H9 (cell line): ENCODE results near the gene GABRB1. TPM values are rescaled to one million over a fixed set of nuclear protein-coding genes. Genes with fewer than 3 reads are reported as not detected.

Experiments used
- DNase-seq: peaks from one replicate; pipeline ENCODE4 v3.0.0-alpha.2; 2017
- H2AFZ ChIP-seq: one replicate; pipeline ENCODE4 v1.6.1; 2013; ENCODE audit warnings: mild to moderate bottlenecking, low read length, control low read depth, moderate library complexity
- H2AK5ac ChIP-seq: 2 replicates; pipeline ENCODE4 v1.6.1; 2013; ENCODE audit warnings: low read length, control low read depth, mixed read lengths; ENCODE audit not compliant: insufficient read length
- H2BK120ac ChIP-seq: one replicate; pipeline ENCODE4 v1.6.1; 2013; ENCODE audit warnings: low read depth, mild to moderate bottlenecking, low read length, control low read depth, inconsistent platforms; ENCODE audit not compliant: poor library complexity, severe bottlenecking
- H2BK12ac ChIP-seq: 2 replicates; pipeline ENCODE4 v1.6.1; 2013; ENCODE audit warnings: low read length, control low read depth, mixed read lengths, low read depth; ENCODE audit not compliant: insufficient read length
- H2BK15ac ChIP-seq: 2 replicates; pipeline ENCODE4 v1.6.1; 2013; ENCODE audit warnings: low read depth, low read length, control low read depth
- H2BK20ac ChIP-seq: one replicate; pipeline ENCODE4 v1.6.1; 2013; ENCODE audit warnings: low read depth, mild to moderate bottlenecking, low read length, control low read depth, inconsistent platforms; ENCODE audit not compliant: poor library complexity, severe bottlenecking
- H2BK5ac ChIP-seq: 2 replicates; pipeline ENCODE4 v1.6.1; 2013; ENCODE audit warnings: low read length, control low read depth, mixed read lengths; ENCODE audit not compliant: insufficient read length
- H3K14ac ChIP-seq: 2 replicates; pipeline ENCODE4 v1.6.1; 2013; ENCODE audit warnings: low read length, control low read depth; ENCODE audit not compliant: insufficient read depth
- H3K18ac ChIP-seq: 2 replicates; pipeline ENCODE4 v1.6.1; 2013; ENCODE audit warnings: low read depth, mild to moderate bottlenecking, mixed read lengths, low read length, control low read depth; ENCODE audit not compliant: insufficient read length
- H3K23ac ChIP-seq: 2 replicates; pipeline ENCODE4 v1.6.1; 2013; ENCODE audit warnings: low read length, control low read depth, mixed read lengths, low read depth; ENCODE audit not compliant: insufficient read length
- H3K23me2 ChIP-seq: 2 replicates; pipeline ENCODE4 v1.6.1; 2013; ENCODE audit warnings: low read depth, mild to moderate bottlenecking, mixed read lengths, low read length, control low read depth; ENCODE audit not compliant: insufficient read length, poor library complexity, severe bottlenecking
- H3K27ac ChIP-seq: 2 replicates; pipeline ENCODE4 v1.5.1; 2013; ENCODE audit warnings: low read length, control low read depth, mixed read lengths, low read depth; ENCODE audit not compliant: insufficient read length
- H3K27me3 ChIP-seq: 2 replicates; pipeline ENCODE4 v1.6.1; 2013; ENCODE audit warnings: low read length, control low read depth, inconsistent platforms; ENCODE audit not compliant: insufficient read depth
- H3K4ac ChIP-seq: 2 replicates; pipeline ENCODE4 v1.6.1; 2013; ENCODE audit warnings: low read depth, mild to moderate bottlenecking, control low read depth, inconsistent platforms, low read length, moderate library complexity
- H3K4me1 ChIP-seq: 2 replicates; pipeline ENCODE4 v1.6.1; 2013; ENCODE audit warnings: low read length, control low read depth, inconsistent platforms; ENCODE audit not compliant: insufficient read depth
- H3K4me2 ChIP-seq: 2 replicates; pipeline ENCODE4 v1.6.1; 2013; ENCODE audit warnings: low read length, control low read depth, mixed read lengths; ENCODE audit not compliant: insufficient read length, insufficient read depth
- H3K56ac ChIP-seq: 2 replicates; pipeline ENCODE4 v1.6.1; 2013; ENCODE audit warnings: low read depth, mild to moderate bottlenecking, mixed read lengths, low read length, control low read depth; ENCODE audit not compliant: insufficient read length
- H3K79me1 ChIP-seq: 2 replicates; pipeline ENCODE4 v1.6.1; 2013; ENCODE audit warnings: low read depth, mild to moderate bottlenecking, moderate library complexity, low read length, control low read depth, inconsistent platforms; ENCODE audit not compliant: insufficient read depth, poor library complexity, severe bottlenecking
- H3K79me2 ChIP-seq: 2 replicates; pipeline ENCODE4 v1.6.1; 2013; ENCODE audit warnings: low read length, control low read depth, inconsistent platforms; ENCODE audit not compliant: insufficient read depth
- H3K9ac ChIP-seq: 2 replicates; pipeline ENCODE4 v1.6.1; 2013; ENCODE audit warnings: low read length, control low read depth, mixed read lengths; ENCODE audit not compliant: insufficient read length; ENCODE audit errors: extremely low read depth
- H3K9me3 ChIP-seq: one replicate; pipeline ENCODE4 v1.6.1; 2013; ENCODE audit warnings: low read depth, low read length, inconsistent platforms; ENCODE audit not compliant: control insufficient read depth
- H3T11ph ChIP-seq: one replicate; pipeline ENCODE4 v1.6.1; 2013; ENCODE audit warnings: mild to moderate bottlenecking, low read length, control low read depth, inconsistent platforms
- H4K20me1 ChIP-seq: one replicate; pipeline ENCODE4 v1.6.1; 2013; ENCODE audit not compliant: control insufficient read depth, insufficient read length, insufficient read depth
- H4K5ac ChIP-seq: 2 replicates; pipeline ENCODE4 v1.6.1; 2013; ENCODE audit warnings: low read depth, mild to moderate bottlenecking, mixed read lengths, low read length, control low read depth; ENCODE audit not compliant: insufficient read length
- H4K8ac ChIP-seq: replicated peaks from 2 replicates; pipeline ENCODE4 v1.6.1; 2013; ENCODE audit warnings: low read length, control low read depth, mixed read lengths, low read depth; ENCODE audit not compliant: insufficient read length
- H4K91ac ChIP-seq: 2 replicates; pipeline ENCODE4 v1.6.1; 2013; ENCODE audit warnings: low read depth, mild to moderate bottlenecking, moderate library complexity, mixed read lengths, low read length, control low read depth; ENCODE audit not compliant: insufficient read length
- H3K27ac Mint-ChIP-seq, 3 experiments: 2 replicates in 2 of 3; 3 replicates in 1 of 3; pipeline ENCODE4 v1.8.0; 2020 to 2021; ENCODE audit warnings: mixed read lengths in 3 of 3, mild to moderate bottlenecking in 1 of 3, moderate library complexity in 1 of 3
- H3K27me3 Mint-ChIP-seq: 2 replicates; pipeline ENCODE4 v1.8.0; 2021; ENCODE audit warnings: low read depth, mild to moderate bottlenecking, moderate library complexity, mixed read lengths
- H3K36me3 Mint-ChIP-seq, 3 experiments: 2 replicates in 2 of 3; 3 replicates in 1 of 3; pipeline ENCODE4 v1.8.0; 2020 to 2021; ENCODE audit warnings: low read depth in 3 of 3, mixed read lengths in 3 of 3; ENCODE audit not compliant: insufficient read depth in 1 of 3
- H3K4me1 Mint-ChIP-seq, 2 experiments: 2 replicates each; pipeline ENCODE4 v1.8.0; 2020; ENCODE audit warnings: mixed read lengths in 2 of 2
- H3K4me3 Mint-ChIP-seq, 2 experiments: 2 replicates in 1 of 2; 3 replicates in 1 of 2; pipeline ENCODE4 v1.8.0; 2020 to 2021; ENCODE audit warnings: mild to moderate bottlenecking in 2 of 2, mixed read lengths in 2 of 2, moderate library complexity in 1 of 2
- H3K9me3 Mint-ChIP-seq, 2 experiments: 2 replicates in 1 of 2; 3 replicates in 1 of 2; pipeline ENCODE4 v1.8.0; 2020; ENCODE audit warnings: mild to moderate bottlenecking in 2 of 2, mixed read lengths in 2 of 2, moderate library complexity in 1 of 2
- CTCF ChIP-seq: fragments of 200-600 bp; sonication (generic); conservative IDR thresholded peaks from 3 replicates; pipeline ENCODE4 v1.8.0; 2021; ENCODE audit warnings: antibody characterized with exemption, mild to moderate bottlenecking
- WGBS: extraction: QIAGEN DNeasy Blood & Tissue Kit; methylation state at CpG from one replicate; pipeline ENCODE4 v1.1.7; 2013; ENCODE audit warnings: missing lambda C conversion rate, low lambda C conversion rate, mixed read lengths; ENCODE audit not compliant: insufficient read length; ENCODE audit errors: extremely low coverage; 5-methylcytosine and 5-hydroxymethylcytosine counted together
- total RNA-seq: library from RNA; stranded (reverse); gene quantifications from 2 replicates; pipeline ENCODE4 v1.2.1, GENCODE V29; 2021

GABRB1 gene
- total RNA-seq, 1 experiment from 2014 or later: 0.39 TPM

- Histone ChIP-seq H4K20me1 (no peaks in the 10 kb centered on the region), H3K9me3 (no peaks in the 10 kb centered on the region), H2BK20ac (no peak overlapping the region), H2BK12ac (no peak overlapping the region), H3K23me2 (no peaks in the 10 kb centered on the region), H3K14ac (no peak overlapping the region), H3K4me2 (no peak overlapping the region), H3K79me2 (no peaks in the 10 kb centered on the region), H3K27ac (no peak overlapping the region), H3K23ac (no peak overlapping the region), H2BK5ac (no peak overlapping the region), H4K8ac (no peak overlapping the region), H4K5ac (no peak overlapping the region), H3K4me1 (no peaks in the 10 kb centered on the region), H2BK15ac (no peak overlapping the region), H2BK120ac (no peak overlapping the region), H2AFZ (no peak overlapping the region), H3K56ac (no peak overlapping the region), H2AK5ac (no peak overlapping the region), H3K27me3 (no peaks in the 10 kb centered on the region), H3K4ac (no peak overlapping the region), H3T11ph (no peak overlapping the region), H3K18ac (no peak overlapping the region), H4K91ac (no peak overlapping the region), H3K9ac (no peak overlapping the region), H3K79me1 (no peaks in the 10 kb centered on the region)
- H3K36me3 Mint-ChIP-seq: no peaks in the 10 kb centered on the region
- no peak overlapping the region for H3K4me3 Mint-ChIP-seq
- TF ChIP-seq CTCF: no peak
- no CpG with 5 or more reads among the region's 1 CpG for WGBS
- H3K27ac Mint-ChIP-seq: no peak overlapping the region
- no peaks in the 10 kb centered on the region for H3K4me1 Mint-ChIP-seq
- H3K27me3 Mint-ChIP-seq: no peaks in the 10 kb centered on the region; the same call in 1 of the 2 replicates
- no peak for DNase-seq
- H3K9me3 Mint-ChIP-seq: no peaks in the 10 kb centered on the region
Observed at GRCh38 chr4:47106561-47106960, 75.2 kb downstream of the GABRB1 start.
